Effector CD4-positive, alpha-beta T cell (primary cell): ENCODE measurements around the gene UTRN.

Experiments
- DNase-seq: peaks from one replicate; pipeline ENCODE4 v3.0.0-alpha.2; 2020

UTRN gene

DNA sequence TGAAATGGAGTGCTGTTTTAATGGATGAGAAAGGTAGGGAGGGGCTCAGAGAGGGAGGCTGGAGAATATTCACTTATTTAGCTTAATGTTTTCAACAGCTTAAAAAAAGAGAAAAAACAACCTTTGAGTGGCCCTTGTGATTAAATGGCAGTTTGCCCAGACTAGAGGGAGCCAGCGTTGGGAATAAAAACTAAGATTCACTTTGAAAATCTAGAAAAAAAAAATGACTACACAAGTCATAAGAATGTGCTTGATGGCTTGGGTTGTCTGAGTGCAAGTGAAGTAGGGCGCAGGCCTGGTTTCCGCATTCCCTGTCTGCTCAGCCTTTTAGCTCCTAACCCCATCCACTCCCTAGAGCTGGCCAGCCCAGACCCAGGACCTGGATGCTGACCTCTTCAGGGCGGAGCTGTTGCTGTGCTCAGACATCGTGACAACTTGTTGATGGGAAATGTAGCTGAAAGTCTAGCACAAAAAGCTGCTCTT lies 28.9 kb downstream of the UTRN start:
- DNase-seq: no peak

DNA sequence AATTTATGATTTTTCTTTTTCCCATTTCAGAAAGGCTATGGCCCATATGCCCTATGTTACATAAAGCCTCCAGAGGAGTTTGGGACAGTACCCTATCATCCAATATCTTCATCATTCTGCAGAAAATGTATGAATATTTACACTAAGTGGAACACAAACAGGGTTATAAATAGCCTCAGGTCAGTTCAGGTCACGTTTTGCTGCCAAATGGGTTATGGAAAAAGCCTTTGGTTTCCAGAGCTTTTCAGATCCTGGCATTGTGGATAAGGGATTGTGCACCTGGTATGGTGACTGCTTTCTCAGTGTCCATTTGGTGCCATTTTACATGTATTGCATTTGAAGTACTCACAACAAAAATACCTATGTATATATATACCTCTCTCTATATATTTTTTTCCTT lies 29.4 kb downstream of the UTRN start:
- DNase-seq: no peak

DNA sequence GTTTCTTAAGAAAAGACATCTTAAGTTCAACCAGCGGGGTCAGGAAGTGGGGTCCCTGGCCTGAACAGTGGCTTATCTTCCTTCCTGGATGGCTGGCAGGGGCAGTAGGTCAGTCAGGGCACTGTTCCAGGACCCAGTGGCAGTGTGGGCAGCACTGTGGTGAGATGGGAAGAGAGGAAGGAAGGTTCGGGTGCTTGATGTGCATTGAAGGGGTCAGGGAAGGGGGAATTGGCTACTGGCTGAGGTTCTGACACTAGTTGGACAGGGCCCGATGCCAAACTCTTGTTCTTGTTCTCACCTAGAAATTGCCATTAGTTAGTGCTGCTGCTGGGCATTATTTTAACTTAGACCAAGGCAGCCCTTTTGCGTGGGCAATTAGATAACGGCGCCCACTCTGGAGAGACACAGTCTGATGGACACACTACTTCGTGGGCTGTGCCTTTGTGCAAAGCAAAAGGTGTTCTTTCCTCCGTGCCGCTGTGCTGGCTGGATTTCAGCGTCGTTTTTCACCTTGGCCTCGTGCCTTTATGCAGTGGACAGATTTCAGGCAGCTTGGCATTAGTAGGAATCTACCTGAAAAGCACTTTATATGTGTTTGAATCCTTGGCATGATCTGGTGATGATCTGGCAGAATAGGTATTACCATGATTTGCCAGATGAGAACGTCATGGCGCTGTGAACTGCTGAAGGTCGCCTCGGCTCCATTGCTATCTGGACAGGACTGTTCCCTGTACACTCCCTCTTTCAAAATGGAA lies 30.3 kb downstream of the UTRN start:
- no peak for DNase-seq

DNA sequence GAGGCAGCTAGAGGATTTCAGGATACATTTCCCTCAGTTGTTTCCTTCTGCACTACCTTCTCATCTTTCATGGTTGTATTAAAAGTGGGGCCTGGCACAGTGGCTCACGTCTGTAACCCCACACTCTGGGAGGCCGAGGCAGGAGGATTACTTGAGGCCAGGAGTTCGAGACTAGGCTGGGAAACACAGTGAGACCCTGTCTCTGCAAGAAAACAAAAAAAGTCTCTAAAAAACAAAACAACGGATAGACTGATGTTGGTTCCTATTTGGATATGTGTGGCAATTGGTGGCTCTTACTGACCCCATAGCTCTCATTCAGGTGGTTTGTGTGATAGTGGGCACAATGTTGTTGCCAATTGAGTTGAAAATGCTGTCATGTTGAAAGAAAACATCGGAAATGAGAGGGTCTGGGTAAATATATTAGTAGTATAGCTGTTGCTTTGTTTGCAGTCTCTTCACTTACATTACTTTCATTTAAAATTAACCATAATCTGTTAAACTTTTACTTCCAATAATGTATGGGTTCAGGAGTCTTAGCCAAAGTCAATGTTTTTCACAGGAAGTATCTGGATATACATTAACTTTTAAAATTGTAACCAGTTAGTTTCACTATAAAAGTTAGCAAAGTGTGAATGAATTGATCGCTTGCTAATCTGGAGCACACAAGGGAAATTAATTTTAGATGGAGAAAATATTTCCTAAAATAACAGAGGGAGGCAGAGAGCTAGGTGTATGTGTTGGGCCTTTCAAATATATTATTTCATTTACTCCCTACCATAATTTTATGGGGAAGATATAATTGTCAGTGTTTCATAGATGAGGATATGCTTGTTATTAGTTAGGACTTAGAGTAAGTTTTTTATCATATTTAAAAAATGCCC lies 31.1 kb downstream of the UTRN start:
- DNase-seq: no peak

DNA sequence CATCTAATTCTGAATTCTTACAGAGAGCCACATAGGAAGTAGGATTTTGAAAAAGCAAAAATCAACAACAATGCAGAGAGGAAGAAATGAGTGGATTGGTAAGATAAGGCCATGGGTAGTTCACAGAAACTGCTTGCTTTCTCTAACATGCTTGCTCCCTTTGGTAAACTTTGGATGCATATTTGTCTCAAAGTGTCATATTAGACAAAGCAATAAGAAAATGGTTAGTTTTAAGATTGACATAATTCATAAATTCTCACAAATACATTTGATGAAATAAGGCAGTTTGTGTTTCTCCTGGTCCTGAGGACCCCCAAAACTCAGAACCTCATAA lies 31.7 kb downstream of the UTRN start:
- no peak for DNase-seq

DNA sequence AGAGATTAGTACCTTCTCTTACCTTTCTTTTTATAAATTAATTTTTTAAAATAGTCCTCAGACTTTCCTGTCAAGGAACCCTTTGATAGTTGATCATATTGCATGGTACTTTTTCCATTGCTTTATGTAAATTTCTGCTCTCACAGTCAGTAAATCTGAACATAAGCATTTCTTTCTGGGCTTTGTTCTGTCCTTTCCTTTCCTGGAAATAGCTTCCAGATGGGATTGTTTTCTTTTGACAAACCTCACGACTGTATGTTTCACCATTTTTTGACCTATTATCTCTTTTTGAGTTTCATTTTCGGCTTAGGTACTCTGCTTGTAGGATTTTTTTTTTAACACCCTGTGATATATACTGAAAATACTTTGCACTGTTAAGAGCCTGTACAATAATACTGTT lies 32.6 kb downstream of the UTRN start:
- DNase-seq: no peak

DNA sequence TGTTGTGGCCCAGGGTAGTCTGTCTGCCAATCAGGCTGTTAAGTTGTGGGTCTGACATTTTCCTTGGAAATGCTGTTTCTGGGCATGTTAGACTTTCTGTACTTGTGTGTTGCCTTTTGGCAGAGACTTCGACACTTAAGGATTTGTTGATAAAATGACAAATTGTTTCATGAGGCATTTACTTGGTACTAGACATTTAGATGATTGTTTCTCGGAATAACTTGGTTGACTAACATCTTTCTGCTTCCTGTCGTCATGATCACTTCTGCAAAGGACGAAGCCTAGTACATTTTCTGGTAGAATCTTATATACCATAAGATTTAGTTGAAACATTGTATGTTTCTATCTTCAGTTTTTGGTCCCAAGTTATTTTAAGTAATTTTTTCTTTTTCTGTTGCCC lies 34.1 kb downstream of the UTRN start:
- no peak for DNase-seq

DNA sequence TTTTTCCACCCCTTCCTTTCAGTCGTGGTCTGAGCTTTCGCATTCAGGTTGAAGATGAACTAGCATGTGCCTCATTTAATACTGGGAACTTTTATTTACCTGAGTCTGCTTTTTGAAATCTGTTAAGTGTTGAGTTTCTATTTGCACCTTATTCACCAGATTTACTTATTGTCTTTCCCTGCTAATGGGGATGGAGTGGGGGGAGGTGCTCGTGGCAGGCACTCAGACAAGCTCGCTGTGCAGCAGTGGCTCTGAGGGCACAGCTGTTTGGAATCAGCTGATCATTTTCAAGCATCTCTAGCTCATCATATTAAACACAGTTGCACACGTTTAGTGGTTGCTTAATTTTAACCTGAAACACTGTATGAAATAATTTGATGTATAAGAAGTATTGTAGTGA lies 35.6 kb downstream of the UTRN start:
- DNase-seq: no peak

DNA sequence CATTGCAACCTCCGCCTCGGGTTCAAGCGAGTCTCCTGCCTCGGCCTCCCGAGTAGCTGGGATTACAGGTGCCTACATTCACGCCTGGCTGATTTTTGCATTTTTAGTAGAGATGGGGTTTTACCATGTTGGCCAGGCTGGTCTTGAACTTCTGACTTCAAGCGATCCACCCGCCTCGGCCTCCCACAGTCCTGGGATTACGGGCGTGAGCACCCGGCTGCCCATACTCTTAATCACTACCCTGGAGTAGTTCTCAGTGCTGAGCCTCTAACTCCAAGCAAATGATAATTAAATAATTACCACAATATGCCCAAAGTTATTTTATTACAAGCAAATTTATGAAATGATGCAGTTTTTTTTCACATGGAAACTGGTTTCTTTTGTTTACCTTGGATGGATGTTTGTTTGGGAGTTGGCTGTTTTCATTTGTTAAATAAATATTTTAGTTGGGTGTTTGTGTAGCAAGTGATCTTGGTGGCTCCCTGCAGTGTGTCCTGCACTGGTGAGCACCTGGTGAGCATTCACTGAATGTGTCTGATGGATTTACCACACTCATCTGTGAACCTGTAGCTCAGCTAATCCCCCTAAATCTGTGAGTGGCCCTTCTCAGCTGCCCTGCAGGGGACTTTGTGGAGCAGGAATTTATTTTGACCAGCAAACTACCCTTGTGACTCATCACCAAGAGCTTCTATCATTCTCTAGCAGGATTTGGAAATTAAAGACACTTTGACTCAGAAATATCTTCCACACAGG lies 36.9 kb downstream of the UTRN start:
- DNase-seq: no peak

DNA sequence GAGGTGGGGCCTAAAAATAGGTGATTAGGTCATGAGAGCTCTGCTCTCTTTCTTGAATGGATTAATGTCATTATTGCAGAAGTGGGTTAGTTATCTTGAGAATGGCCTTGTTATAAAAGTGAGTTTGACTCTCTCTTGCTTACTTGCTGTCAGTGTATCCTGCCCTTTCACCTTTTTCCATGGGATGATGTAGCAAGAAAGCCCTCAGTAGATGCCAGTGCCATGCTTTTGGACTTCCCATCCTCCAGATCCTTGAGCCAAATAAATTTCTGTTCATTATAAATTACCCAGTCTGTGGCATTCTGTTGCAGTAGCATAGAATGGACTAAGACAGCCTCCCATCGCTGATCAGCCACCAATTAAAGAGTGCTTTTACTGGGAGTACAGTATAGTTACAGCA lies 40.1 kb downstream of the UTRN start:
- no peak for DNase-seq

DNA sequence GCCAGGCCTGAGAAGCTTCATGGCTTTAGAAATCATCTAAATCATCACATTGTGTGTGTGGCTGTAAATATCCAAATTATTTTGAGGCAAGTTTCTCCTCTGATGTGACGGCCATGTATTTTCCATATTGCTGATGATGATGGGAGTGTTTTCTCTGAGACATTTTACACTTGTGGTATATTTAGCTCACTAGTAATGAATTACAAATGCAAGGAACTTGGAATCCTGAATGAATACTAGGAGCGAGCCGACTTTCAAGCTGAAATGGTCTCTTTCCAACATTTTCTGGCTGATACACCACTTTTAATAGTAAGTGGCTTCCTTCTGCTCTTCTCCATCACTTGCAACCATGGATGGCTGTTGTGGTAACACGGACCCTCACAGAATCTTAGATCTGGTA lies 41.3 kb downstream of the UTRN start:
- no peak for DNase-seq

DNA sequence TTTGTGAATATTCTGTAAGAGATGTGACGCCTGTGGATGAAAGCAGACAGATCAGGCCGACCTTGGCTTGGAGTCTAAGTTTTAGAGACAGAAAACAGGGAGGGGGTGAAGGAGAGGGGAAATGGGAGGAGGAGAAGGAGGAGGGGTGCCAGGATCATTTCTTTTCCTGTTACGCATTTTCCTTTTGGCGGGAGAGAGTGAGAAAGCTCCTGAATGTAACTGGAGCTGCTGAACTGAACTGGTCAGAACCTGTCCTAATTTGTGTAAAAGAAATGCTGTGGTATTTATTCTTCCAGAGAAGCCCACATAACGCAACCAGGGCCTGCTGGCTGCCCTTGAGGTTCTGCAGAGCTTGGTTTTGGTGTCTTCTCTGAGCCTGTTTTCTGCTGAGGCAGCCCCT lies 41.9 kb downstream of the UTRN start:
- DNase-seq: no peak

DNA sequence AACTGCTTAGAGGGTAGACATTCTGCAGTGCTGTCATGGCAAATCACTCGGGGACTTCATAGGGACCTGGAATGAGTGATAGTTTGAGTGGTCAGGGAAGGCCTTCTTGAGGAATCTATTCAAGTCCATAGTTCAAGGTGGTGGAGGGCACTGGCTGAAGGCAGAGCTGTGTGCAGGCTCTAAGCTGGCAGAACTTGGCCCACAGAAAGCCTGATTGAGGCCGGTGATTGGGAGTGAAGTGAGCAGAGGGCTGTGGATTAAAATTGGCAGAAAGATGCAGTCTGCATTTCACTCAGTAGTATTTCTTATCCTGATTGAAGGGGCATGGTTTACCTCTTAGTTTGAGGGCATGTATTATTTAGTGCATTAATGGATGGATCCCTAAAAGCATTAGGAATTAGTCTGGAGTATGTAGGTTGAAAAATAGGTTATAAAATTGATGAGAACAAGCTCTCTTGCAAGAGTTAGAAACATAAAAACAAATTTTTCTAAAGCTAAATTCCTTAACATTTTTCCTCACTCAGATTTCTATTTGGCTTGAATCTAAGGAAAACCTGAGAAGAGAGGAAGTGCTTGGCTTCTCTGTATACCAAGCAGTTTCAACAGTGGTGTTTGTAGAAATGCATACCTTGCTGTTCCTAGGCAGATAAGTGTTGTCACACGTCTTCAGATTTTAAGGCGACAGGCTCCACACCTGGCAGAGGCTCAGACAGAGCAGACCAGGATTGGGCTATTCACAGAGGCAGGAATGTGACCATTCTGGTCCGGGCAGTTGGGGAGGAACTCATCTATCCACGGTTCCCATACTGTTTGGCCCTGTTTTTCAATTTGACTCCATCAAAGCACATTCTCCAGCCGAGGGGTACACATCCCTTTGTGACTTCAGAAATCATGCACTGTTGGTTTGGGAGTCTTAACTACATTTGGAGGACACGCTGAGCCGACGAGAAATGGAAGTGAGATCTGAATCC lies 45.2 kb downstream of the UTRN start:
- no peak for DNase-seq

DNA sequence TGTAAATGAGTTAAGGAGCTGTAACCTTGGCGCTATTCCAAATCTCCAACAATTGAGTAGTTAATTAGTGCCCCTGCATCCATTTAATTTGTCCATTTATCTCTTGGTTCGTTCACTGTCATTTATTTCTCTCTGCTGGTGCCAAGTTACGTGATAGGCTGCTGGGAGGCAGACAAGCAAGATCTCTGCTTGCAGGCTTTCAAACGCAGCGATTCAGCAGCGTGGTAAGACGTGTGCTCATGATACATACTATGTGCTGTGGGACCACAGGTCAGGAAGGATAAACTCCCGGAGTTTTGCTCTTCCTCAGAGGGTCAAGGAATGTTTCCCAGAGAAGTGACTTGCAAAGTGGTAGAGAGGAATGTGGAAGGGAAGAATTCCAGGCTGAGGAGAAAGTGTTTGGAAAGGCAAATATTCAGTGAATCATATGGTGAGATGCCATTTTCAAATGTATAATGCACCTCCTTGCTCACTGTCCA lies 46.4 kb downstream of the UTRN start:
- DNase-seq: no peak

DNA sequence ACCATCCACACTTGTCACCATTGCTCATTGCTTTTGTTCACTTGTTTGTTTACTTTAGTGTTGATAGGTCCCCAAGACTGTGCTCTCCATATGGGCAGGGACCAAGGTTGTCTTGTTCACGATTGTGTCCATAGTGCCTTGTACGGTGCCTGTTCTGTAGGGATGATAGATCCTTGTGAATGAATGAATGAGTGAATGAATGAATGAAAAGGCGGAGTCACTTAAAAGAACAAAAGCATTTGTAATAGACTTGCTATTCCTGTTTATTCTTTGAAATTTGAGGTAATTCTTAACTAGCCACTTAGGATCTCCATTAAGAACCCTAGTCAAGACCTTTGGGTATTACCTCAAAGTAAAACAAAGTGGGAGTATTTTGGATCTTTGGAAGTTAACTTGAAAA lies 47.0 kb downstream of the UTRN start:
- no peak for DNase-seq

DNA sequence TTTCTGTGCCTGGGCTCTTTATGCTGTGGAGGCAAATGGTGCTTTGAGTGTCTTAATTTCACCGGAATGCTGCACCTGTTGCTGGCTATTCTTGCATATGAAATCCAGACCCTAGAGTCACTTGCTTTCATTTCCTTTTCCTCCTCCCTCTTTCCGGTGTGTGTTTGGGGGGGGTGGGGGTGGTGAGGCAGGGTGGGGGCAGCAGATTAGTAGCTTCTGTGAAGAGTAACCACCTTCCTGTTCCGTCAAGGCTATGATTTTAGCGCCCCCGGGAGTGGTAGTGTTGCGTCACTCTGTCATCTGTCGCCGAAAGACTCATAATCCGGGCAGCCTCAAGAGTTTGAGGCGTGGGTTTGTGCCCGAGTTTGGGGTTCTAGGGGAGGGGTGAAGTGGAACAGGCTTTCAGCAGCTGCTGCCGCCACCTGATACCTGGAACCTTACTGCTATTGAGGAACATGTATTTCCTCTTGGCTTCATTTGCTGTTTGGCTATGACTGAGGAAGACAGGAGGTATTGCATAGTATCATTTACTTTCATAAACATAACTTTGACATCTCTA lies 49.1 kb downstream of the UTRN start:
- peak; percentile 62 for DNase-seq
